Keratinocyte (primary cell): ENCODE measurements around the gene DPYD.

ENCODE experiments used
- EZH2 ChIP-seq: IDR thresholded peaks from one replicate; pipeline ENCODE4 v1.6.1; 2012; ENCODE audit warnings: inconsistent platforms, mild to moderate bottlenecking, low read length, moderate library complexity
- TF ChIP-seq, protein P1 (sequence below), 3 experiments: IDR thresholded peaks in 1 of 3; conservative IDR thresholded peaks in 1 of 3; optimal IDR thresholded peaks in 1 of 3; 2 replicates in 2 of 3; 3 replicates in 1 of 3; pipeline versions ENCODE3 to v1.5.1; 2011; ENCODE audit warnings: low read length in 3 of 3, mild to moderate bottlenecking in 3 of 3, moderate library complexity in 2 of 3, control low read depth in 1 of 3, inconsistent platforms in 1 of 3; ENCODE audit not compliant: insufficient read depth in 2 of 3; ENCODE audit errors: extremely low read depth in 1 of 3

DNA sequence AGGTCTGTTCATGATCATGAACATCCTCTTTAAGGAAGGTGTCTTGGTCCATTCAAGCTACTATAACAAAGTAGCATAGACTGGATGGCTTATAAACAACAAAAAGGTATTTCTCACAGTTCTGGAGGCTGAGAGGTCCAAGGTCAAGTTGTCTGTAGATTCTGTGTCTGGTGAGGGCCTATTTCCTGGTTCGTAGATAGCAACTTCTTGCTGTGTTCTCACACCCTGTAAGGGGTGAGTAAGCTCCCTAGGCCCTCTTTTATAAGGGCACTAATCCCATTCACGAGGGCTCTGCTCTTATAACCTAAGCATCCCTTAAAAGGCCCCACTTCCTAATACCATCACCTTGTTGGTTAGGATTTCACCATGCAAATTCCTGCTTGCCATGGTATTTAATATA lies 851.5 kb downstream of the DPYD start:
- TF ChIP-seq, protein P1, sequence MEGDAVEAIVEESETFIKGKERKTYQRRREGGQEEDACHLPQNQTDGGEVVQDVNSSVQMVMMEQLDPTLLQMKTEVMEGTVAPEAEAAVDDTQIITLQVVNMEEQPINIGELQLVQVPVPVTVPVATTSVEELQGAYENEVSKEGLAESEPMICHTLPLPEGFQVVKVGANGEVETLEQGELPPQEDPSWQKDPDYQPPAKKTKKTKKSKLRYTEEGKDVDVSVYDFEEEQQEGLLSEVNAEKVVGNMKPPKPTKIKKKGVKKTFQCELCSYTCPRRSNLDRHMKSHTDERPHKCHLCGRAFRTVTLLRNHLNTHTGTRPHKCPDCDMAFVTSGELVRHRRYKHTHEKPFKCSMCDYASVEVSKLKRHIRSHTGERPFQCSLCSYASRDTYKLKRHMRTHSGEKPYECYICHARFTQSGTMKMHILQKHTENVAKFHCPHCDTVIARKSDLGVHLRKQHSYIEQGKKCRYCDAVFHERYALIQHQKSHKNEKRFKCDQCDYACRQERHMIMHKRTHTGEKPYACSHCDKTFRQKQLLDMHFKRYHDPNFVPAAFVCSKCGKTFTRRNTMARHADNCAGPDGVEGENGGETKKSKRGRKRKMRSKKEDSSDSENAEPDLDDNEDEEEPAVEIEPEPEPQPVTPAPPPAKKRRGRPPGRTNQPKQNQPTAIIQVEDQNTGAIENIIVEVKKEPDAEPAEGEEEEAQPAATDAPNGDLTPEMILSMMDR (optimal IDR thresholded peaks at IDR 0.05 in 1 of 3, IDR thresholded peaks at IDR 0.05 in 1 of 3, conservative IDR thresholded peaks at IDR 0.05 in 1 of 3; ENCODE audit: extremely low read depth in 1 of 3, insufficient read depth in 2 of 3, low read length in 3 of 3): no peak
- no peak for TF ChIP-seq EZH2
